GM12878 (cell line): ENCODE measurements around the gene TPD52L2. TPM values are rescaled to one million over a fixed set of nuclear protein-coding genes. Genes with fewer than 3 reads are reported as not detected.
A peak's percentile ranks its signal among the peaks of the same experiment; 100 is the strongest.

Experiments
- ATF7 ChIP-seq: fragments of 450-650 bp; IDR thresholded peaks from 2 replicates; pipeline ENCODE4 v1.6.1; 2016; ENCODE audit warnings: low read depth, mild to moderate bottlenecking
- CREB1 ChIP-seq: IDR thresholded peaks from 2 replicates; pipeline ENCODE4 v1.6.1; 2012; ENCODE audit warnings: low read depth, mild to moderate bottlenecking, inconsistent platforms
- EP300 ChIP-seq, 2 experiments: fragments of 150-350 bp in 1 of 2; IDR thresholded peaks; 2 replicates each; pipeline ENCODE4 v1.6.1; 2011 to 2012; ENCODE audit warnings: low read depth in 2 of 2, low read length in 2 of 2, borderline replicate concordance in 1 of 2, improper control_type of control experiment in 1 of 2, inconsistent platforms in 1 of 2; ENCODE audit not compliant: control insufficient read depth in 1 of 2
- FOXK2 ChIP-seq: fragments of 450-650 bp; IDR thresholded peaks from 2 replicates; pipeline ENCODE4 v1.6.1; 2017; ENCODE audit warnings: mild to moderate bottlenecking, moderate library complexity
- GABPA ChIP-seq: IDR thresholded peaks from 2 replicates; pipeline ENCODE4 v1.6.1; 2014; ENCODE audit warnings: antibody characterized with exemption, low read depth, mild to moderate bottlenecking, inconsistent platforms
- HDGF ChIP-seq: fragments of 450-650 bp; IDR thresholded peaks from 2 replicates; pipeline ENCODE4 v1.6.1; 2016; ENCODE audit warnings: antibody characterized with exemption
- NR2C1 ChIP-seq: fragments of 450-650 bp; IDR thresholded peaks from 2 replicates; pipeline ENCODE4 v1.6.1; 2017; ENCODE audit warnings: antibody characterized with exemption, mild to moderate bottlenecking, moderate library complexity
- POU2F2 ChIP-seq: IDR thresholded peaks from 3 replicates; pipeline ENCODE4 v1.6.1; 2011; ENCODE audit warnings: low read depth, mild to moderate bottlenecking, low read length, borderline replicate concordance
- SIN3A ChIP-seq: IDR thresholded peaks from 2 replicates; pipeline ENCODE4 v1.6.1; 2012; ENCODE audit warnings: low read depth, low read length, improper control_type of control experiment
- TBL1XR1 ChIP-seq: IDR thresholded peaks from 2 replicates; pipeline ENCODE4 v1.6.1; 2012; ENCODE audit warnings: low read depth, low read length, improper control_type of control experiment
- ZNF24 ChIP-seq: fragments of 450-650 bp; IDR thresholded peaks from 2 replicates; pipeline ENCODE4 v1.6.1; 2017; ENCODE audit warnings: antibody characterized with exemption, mild to moderate bottlenecking
- ZNF384 ChIP-seq: IDR thresholded peaks from 2 replicates; pipeline ENCODE4 v1.6.1; 2012; ENCODE audit warnings: low read depth, mild to moderate bottlenecking, low read length, improper control_type of control experiment, borderline replicate concordance
- polyA plus RNA-seq, 11 experiments: library from polyadenylated mRNA; depleted of rRNA in 4 of 11; unstranded in 6 of 11; stranded (reverse) in 5 of 11; fragments of >200 nt; fragmentation: Nextera tagmentation in 4 of 11; fragmentation: Illumina TruSeq in 1 of 11; extraction: Ambion mirVana in 4 of 11; extraction: Trizol in 1 of 11; gene quantifications; 1 replicate in 1 of 11; 2 replicates in 10 of 11; pipeline versions ENCODE4 v1.2.1 to v1.2.3, GENCODE V29; 2011 to 2016; ENCODE audit warnings: inconsistent platforms in 2 of 11, missing spikeins in 2 of 11, low read depth in 1 of 11
- total RNA-seq, 4 experiments: library from RNA; depleted of rRNA in 3 of 4; stranded (reverse); fragments of >200 nt in 3 of 4; fragmentation: Illumina TruSeq in 1 of 4; extraction: Trizol in 1 of 4; gene quantifications; 2 replicates each; pipeline versions ENCODE4 v1.2.1 to v1.2.3, GENCODE V29; 2013 to 2021
- TF ChIP-seq, protein P1 (sequence below): fragments of 450-650 bp; formaldehyde crosslinking; IDR thresholded peaks from 2 replicates; pipeline ENCODE4 v1.4.0; 2020; ENCODE audit warnings: mild to moderate bottlenecking, moderate library complexity
- TF ChIP-seq, protein P2 (sequence below): IDR thresholded peaks from 2 replicates; pipeline ENCODE4 v1.6.1; 2011; ENCODE audit warnings: borderline replicate concordance, low read depth, mild to moderate bottlenecking, moderate library complexity, low read length; ENCODE audit not compliant: insufficient read depth, poor library complexity, severe bottlenecking

Gene TPD52L2
- total and polyA plus RNA-seq, 10 of the 15 experiments (the other 5 are each of a cell fraction or from before 2014, with no cell fraction given): 1.6 to 71.0 (median 46.3) TPM

DNA sequence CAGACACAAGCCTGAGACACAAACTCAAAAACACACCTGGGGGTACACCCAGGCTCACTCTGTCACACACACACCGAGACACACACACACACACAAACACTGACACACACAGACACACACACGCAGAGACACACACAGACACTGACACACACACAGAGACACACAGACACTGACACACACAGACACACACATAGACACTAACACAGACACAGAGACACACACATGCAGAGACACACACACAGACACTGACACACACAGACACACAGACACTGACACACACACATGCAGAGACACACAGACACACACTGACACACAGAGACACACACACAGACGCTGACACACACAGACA lies 18.2 kb upstream of the TPD52L2 start (continued):
- peak; percentile 46; the same call in 1 of the 2 replicates for TF ChIP-seq FOXK2
- TF ChIP-seq ZNF384: no peak
- no peak for TF ChIP-seq GABPA
- TF ChIP-seq, protein P1, sequence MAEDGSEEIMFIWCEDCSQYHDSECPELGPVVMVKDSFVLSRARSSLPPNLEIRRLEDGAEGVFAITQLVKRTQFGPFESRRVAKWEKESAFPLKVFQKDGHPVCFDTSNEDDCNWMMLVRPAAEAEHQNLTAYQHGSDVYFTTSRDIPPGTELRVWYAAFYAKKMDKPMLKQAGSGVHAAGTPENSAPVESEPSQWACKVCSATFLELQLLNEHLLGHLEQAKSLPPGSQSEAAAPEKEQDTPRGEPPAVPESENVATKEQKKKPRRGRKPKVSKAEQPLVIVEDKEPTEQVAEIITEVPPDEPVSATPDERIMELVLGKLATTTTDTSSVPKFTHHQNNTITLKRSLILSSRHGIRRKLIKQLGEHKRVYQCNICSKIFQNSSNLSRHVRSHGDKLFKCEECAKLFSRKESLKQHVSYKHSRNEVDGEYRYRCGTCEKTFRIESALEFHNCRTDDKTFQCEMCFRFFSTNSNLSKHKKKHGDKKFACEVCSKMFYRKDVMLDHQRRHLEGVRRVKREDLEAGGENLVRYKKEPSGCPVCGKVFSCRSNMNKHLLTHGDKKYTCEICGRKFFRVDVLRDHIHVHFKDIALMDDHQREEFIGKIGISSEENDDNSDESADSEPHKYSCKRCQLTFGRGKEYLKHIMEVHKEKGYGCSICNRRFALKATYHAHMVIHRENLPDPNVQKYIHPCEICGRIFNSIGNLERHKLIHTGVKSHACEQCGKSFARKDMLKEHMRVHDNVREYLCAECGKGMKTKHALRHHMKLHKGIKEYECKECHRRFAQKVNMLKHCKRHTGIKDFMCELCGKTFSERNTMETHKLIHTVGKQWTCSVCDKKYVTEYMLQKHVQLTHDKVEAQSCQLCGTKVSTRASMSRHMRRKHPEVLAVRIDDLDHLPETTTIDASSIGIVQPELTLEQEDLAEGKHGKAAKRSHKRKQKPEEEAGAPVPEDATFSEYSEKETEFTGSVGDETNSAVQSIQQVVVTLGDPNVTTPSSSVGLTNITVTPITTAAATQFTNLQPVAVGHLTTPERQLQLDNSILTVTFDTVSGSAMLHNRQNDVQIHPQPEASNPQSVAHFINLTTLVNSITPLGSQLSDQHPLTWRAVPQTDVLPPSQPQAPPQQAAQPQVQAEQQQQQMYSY (CRISPR knock-in tag): no peak
- TF ChIP-seq EP300 (IDR thresholded peaks at IDR 0.05; ENCODE audit: borderline replicate concordance in 1 of 2, control insufficient read depth in 1 of 2, low read depth in 2 of 2, low read length in 2 of 2): no peak
- TF ChIP-seq HDGF: peak; percentile 90
- TF ChIP-seq NR2C1: no peak
- 0 out of 2 replicates have a peak, but pooled peaks have one; percentile 2 for TF ChIP-seq ZNF24
- no peak for TF ChIP-seq CREB1
- no peak for TF ChIP-seq POU2F2
- no peak for TF ChIP-seq TBL1XR1
- TF ChIP-seq ATF7: no peak
- TF ChIP-seq, protein P2, sequence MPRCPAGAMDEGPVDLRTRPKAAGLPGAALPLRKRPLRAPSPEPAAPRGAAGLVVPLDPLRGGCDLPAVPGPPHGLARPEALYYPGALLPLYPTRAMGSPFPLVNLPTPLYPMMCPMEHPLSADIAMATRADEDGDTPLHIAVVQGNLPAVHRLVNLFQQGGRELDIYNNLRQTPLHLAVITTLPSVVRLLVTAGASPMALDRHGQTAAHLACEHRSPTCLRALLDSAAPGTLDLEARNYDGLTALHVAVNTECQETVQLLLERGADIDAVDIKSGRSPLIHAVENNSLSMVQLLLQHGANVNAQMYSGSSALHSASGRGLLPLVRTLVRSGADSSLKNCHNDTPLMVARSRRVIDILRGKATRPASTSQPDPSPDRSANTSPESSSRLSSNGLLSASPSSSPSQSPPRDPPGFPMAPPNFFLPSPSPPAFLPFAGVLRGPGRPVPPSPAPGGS: no peak
- TF ChIP-seq SIN3A: no peak
- TF ChIP-seq, all 136 proteins: peak for 4
